ENCODE results near the gene PIK3C3.

The PIK3C3 gene

GRCh38 chr18:41954827-41955613 lies at the start of gene PIK3C3:
Gene PIK3C3 (plus strand): TSS chr18:41955234. CDS start chr18:41955292, 58 bp downstream.
- peak; percentile 97 for DNase-seq (ENCODE audit: low spot score)

DNA sequence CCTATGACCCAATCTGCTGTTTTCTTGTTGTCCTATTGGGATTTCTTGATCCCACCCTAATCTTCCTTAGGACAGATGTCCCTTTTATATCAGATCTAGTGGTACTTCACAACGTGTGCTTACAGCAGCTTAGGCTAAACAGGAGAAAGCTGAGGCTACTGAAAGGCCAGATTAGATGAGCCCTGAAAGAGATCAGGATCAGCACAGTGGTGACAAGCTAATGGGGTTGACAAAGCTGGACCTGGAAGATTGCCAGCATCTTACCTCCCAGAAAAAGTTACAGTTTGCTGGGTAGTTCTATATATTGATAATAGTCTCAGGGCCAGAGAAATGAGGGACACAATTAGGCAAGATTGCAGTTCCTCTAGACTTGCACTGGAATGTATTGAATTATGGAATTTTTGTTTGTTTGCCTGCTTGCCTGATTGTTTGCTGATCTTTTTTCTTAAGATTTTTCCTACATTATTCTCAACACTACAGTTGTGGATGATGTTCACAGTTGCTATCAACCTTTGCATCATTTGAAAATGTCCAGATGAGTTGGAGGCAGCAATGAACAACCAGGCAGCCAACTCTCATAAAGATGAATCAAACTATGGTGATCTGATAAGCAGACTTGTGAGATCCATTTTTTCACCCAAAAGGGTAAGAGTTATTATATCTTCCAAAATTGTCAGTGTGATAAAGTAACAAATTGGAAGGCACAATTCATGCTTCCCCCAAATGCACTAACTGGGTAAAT lies 49.1 kb upstream of the PIK3C3 start:
- DNase-seq (ENCODE audit: low spot score), result no peak

DNA sequence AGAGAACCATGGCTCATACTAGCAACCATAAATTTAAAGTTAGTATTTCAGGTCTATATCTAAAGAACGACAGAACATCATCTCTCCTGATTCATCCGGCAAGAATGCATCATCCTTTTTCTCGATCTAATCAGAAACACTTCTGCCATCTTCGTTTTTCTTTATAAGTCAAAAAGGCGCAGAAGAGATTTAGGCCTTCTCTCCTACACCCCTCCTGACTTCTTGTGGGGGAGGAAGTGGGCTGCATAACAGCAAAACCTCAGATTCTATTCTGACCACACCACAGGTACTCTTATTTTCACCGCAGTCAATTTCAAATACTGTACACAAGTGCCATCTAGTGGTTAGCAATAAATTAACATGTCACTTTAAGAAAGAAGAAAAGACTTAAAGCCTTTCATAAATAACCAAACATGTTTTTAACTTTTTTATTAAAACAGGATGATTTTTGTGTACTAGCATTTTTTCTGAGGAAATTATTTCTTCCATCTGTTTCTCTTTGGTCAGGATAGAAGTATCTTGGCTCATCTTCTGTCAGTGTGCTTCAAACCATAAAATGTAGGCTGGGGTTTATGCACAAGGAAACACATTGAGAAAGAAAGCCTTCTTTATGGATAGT lies 48.4 kb upstream of the PIK3C3 start:
- peak; percentile 68 for DNase-seq (ENCODE audit: low spot score)

DNA sequence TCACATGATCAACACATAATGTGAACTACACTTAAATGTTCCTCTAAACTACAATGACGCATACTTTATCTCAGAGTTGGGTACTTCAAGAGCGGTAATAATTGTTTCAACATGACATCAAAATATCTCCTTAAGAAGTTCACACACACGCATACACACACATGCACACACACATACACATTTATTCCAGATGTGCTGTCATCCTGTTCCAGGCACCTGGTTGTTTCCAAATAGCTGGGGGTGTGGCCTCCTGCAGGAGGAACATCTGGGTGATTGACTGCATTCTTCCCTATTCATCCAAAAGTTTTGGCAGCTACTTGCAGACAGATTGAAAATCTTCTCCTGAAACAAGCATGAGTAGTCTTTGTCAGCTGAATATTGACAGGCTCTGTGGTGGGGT lies 37.9 kb upstream of the PIK3C3 start:
- no peak for DNase-seq (ENCODE audit: low spot score)

DNA sequence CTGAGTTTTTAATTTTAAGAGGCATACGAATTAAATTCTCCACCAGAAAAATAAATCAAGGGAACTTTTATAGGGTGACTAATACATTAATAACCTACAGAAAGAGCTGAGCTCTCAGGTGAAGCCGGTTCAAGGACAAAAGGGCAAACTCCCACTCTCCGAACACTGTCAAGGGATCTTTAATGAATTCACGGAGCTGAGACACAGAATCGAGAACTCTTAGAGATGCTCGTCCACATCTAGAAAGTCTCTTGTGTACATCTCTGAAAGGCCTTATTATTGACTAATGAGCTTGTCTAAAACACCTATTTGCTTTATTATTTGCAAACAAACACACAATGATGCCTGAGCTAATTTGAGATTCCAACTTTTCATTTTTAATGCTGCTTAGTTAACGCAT lies 33.3 kb upstream of the PIK3C3 start:
- no peak for DNase-seq (ENCODE audit: low spot score)

GRCh38 chr18:41922176-41922575 lies 32.9 kb upstream of the PIK3C3 start:
- no peak for DNase-seq (ENCODE audit: low spot score)

- no peak for DNase-seq (ENCODE audit: low spot score)
Observed at GRCh38 chr18:41922841-41923240, 32.2 kb upstream of the PIK3C3 start.

DNA sequence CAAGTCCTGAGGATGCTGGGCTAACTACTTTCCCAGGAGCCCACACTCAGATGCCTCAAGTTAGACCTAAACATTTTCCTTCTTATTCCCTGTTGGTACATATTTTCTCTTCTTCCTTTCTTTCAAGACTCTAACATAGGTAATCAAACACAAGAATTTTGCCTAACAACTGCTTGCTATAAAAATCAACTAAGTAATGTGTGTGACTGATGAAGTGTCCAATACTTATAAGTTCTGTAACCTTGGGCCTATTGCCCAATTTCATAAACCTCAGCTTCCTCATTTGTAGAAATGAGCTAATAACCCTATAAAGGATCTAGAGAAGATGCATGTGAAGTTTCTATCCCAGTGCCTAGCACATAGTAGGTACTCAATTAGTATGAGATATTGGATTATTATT lies 31.6 kb upstream of the PIK3C3 start:
- no peak for DNase-seq (ENCODE audit: low spot score)

DNA sequence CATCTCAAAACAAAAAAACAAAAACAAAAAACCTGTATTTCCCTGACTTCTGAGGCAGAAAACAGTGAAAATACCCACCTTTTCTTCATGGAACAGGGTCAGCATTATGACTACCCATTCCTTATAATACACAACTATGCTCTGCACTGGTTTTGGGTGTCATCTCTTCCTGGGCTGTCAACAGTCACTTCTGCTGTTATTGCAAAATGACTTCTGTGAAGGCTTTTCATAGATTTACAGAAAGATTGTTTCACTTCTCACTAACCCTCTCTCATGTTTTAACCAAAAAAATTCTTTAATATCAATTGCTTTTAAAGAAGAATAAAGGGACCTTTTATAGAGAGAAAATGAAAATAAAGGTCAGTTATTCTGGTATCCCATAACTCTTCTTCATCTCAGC lies 26.5 kb upstream of the PIK3C3 start:
- no peak for DNase-seq (ENCODE audit: low spot score)

DNA sequence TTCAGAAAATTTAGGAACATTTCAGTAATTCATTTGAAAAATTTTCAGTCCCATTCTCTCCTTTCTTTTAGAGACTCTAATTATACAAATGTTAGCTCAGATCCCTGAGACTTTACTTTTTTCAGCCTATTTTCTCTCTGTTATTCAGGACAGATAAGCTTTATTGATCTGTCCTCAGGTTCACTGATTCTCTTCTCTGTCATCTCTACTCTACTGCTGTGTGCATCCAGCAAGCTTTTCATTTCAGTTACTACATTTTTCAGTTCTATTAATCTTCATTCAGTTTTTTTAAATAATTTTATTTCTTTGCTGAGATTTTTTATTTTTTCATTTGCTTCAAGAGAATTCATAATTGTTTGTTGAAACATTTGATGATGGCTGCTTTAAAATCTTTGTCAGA lies 22.1 kb upstream of the PIK3C3 start:
- no peak for DNase-seq (ENCODE audit: low spot score)

GRCh38 chr18:41933778-41934177 lies 21.3 kb upstream of the PIK3C3 start:
- DNase-seq (ENCODE audit: low spot score), result no peak

DNA sequence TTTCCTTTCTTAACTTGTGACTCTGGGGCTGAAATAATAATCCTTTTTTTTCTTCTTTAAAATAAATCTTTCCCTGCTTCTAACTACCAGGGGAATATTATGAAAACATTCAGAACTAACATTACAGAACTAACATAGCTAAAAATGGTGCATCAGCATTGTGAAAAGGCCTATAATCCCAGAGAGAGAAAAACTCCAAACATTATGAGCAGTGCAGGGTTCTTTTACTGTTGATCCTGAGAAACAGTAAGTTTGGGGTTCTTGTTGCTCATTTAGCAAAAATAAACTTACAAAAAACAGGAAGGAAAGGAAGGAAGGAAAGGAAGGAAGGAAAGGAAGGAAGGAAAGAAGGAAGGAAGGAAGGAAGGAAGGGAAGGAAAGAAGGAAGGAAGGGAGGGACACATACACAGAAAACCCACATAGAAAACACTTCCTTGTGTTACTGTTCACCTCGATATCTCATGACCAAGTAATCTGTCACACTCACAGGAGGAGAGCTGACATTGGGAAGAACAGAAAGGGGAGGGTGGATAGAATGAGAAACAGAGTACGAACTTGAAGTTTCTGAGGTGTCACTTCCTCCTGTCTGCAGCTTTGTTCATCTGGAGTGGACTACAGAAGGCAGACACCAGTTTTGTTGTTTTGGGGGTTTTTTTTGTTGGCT lies 18.4 kb upstream of the PIK3C3 start:
- no peak for DNase-seq (ENCODE audit: low spot score)

GRCh38 chr18:41938445-41938844 lies 16.6 kb upstream of the PIK3C3 start:
- DNase-seq (ENCODE audit: low spot score), result peak; percentile 85

DNA sequence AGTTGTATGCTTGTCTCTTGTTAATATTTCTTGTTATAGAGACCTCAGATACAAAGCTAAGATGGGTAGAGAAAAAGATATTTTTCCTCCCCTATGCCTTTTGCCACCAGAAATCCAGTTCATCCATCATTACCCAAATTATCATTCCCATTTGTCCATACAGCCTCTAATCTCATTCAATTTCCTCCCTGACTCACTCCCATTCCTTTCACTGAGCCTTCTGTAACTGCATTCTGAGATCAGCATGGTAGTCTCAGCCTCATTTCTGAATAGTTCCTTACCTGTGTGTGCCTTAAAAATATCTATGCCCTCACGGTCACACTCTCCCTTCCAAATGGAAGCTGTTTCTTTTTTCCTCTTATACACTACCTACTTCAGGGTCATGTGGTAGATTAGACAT lies 15.7 kb upstream of the PIK3C3 start:
- DNase-seq (ENCODE audit: low spot score), result no peak

DNA sequence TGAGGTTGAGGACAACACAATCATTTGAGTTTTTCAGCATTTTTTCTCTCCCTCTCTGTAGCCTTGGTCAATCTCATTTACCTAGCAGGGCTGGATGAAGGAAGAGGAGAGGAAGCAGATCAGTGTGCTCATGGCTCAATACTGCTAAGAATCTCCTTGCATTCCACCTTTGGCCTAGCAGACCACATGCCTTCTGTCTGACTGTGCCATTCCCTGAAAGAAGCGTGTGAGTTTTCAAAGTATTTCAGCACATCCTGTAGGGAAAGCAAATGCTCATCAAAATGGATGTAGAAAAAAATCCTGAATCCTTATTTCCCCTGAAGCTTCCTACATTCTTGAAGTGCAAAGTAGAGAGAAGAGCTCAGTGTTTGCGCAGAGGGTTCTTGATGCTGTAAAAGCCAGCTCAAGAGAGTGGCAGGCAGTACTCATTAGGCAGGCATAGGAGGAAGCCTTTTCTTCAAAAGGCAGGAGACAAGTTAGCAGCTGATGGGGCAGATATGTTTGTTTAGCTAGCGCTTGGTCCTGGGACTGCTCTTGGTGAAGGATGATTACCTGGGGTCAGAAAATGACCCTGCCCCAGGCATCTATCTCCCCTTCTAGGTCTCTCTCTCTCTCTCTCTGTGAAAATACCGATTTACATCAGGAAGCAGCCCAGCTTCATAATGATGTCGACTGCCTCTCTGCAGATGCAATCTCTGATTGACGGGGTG lies 14.4 kb upstream of the PIK3C3 start:
- peak; percentile 31 for DNase-seq (ENCODE audit: low spot score)

- DNase-seq (ENCODE audit: low spot score), result no peak
Observed at GRCh38 chr18:41942254-41942653, 12.8 kb upstream of the PIK3C3 start.

DNA sequence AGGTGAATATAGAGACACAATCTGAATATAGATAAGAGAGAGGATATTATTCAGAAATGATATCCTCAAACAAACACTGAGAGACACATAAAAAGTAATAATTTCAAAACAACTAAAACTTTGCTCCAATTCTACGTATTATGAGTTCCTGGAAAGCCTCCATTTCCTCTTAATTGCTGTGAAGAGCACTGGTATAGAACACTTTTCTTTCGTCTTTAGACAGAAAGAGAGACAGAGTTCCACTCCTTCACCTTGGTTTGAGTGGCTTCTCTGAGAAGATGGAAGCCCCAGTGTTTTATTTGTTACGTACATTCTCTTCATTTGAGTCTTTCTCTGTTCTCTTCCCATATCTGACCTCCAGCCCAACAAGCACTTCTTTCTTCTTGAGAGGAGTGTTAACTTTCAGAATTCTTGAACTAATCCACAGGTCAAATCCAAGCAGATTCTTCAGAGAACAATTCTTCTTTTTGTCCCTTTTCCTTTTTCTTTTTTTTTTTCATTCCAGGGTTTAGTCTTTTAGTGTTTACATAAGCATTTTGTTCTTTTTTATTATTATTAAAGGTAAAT lies 6.4 kb upstream of the PIK3C3 start:
- no peak for DNase-seq (ENCODE audit: low spot score)

DNA sequence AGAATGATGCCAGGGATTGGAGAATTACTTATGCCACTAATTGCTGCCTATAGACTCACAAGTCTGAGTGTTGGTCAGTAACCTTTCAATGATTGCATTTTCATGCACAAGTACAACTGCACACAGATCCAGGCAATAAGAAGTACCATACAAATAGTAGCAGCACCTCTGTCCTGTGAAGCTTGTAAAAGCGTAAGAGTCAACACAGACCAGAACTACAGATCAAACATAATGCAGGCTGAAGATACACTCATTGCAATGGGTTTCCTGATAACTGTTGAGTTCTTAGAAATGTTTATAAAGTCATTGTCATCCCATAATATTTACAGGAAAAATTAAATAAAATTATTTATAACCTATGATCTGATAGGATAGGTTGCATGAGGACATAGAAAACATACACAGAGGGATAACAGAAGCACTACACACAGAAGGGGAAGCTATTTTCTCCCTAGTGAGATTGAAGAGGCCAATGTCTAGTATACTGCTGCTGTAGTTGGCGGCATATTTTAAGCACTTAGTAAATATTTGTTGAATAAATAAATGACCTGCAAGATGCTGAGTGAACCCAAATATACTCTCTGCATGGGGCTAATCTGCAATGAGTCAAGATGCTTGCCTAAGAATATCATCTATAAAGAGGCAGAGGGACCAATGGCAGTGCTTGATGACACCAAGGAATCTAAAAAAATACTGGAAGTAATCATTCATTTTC lies 5.7 kb upstream of the PIK3C3 start:
- DNase-seq (ENCODE audit: low spot score), result no peak

DNA sequence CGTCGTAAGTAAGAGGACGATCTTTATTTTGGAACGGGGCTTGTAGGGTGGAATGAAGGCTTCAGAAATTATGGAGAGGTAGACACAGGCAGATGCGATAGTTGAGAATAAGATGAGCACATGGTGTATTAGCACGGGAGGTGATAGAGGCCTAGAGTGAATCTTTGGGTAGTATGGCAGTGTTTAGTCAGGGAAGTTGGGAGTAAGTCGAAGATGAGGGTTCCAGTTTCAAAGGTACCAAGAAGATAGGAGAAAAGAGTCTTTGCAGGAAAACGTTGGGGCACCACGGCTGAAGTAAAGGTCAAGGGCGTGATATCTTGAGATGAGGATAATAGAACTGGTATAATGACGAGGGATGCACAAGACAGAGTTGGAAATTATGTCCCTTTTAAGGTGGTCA lies 654 bp downstream of the PIK3C3 start:
- DNase-seq (ENCODE audit: low spot score), result peak; percentile 46

DNA sequence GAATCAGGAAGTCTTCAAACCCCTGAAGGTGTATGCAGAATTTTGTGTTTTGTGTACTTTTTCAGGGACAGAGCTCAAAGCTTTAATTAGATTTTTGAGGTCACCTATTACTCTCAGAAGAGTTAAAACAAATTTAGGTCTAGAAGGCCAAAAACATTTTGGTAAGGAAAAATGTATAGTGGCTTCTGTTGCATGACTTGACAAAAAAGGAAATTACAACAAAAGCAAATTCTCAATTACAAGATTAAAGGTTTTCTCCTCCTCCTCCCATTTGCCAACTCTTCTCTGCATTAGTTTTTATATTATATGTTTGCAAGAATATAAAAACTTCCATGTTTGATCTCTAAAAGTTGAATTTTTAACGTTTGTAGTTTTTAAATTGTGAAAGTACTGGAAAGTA lies 4.0 kb downstream of the PIK3C3 start:
- DNase-seq (ENCODE audit: low spot score), result no peak
